Measurements from ENCODE around the gene ZBED4. TPM values are rescaled to one million over a fixed set of nuclear protein-coding genes. Genes with fewer than 3 reads are reported as not detected.

Gene ZBED4
- total RNA-seq, 1 experiment from 2014 or later = 21.6 TPM

DNA sequence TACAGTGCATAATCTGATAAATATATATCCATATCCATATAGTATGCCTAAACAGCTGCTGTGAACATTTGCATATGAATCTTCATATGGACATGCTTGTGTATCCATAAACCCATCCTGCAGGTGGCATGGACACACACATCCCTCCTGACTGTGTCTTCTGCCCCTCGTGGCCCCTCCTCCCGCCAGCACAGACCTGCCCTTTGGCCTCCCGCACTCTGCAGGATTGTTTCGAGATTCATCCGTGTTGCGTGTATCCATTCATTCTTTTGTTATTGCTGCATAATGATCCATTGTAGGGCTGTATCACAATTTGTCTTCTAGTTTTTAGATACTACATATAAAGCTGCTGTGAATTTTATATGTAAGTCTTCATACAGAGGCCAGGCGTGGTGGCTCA, 24.0 kb downstream of the ZBED4 start:
- no TSS peak for BruUV-seq (replicated peaks)
- H3K4me2 ChIP-seq (ENCODE audit: low read length) = no peak overlapping the region
- no peak overlapping the region for H3K9ac ChIP-seq (ENCODE audit: low read length)
- no peaks in the 10 kb centered on the region for H3K4me1 ChIP-seq (ENCODE audit: control insufficient read depth in 1 of 2, insufficient read depth in 2 of 2, low read length in 2 of 2)
- ChIA-PET RAD21 (ENCODE audit: low non-redundant PET in 1 of 2, low total read pairs in 2 of 2, uncharacterized antibody in 2 of 2, unreplicated experiment in 2 of 2) (no interaction called here), POLR2A (no interaction called here), CTCF (no interaction called here)
- H3K27ac ChIP-seq (ENCODE audit: low read depth, low read length) = no peak overlapping the region
- ATAC-seq = no peak
- no peaks in the 10 kb centered on the region; the same call in 1 of the 2 replicates for H4K20me1 ChIP-seq (ENCODE audit: insufficient read depth)
- H2AFZ ChIP-seq (ENCODE audit: low read depth, low read length, poor library complexity, severe bottlenecking) = no peak overlapping the region
- peaks cover 0 to 13% of the 10 kb centered on the region in 2 experiments; a peak in 2 of 4 replicates for H3K36me3 ChIP-seq (ENCODE audit: control insufficient read depth in 1 of 2, insufficient read depth in 2 of 2, low read length in 2 of 2)
- H3K9me2 ChIP-seq (ENCODE audit: insufficient read depth) = no peaks in the 10 kb centered on the region
- intact Hi-C loops (cut with micrococcal nuclease) = no loop called here
- H3K4me3 ChIP-seq (replicated peaks in 1 of 2; ENCODE audit: low read depth in 1 of 2, low read length in 2 of 2) = no peak overlapping the region
- no peak for TF ChIP-seq SIN3A (IDR thresholded peaks at IDR 0.05; ENCODE audit: low read depth)
- no peak for TF ChIP-seq FOSL1 (IDR thresholded peaks at IDR 0.05; ENCODE audit: low read depth)
- TF ChIP-seq SP1 (IDR thresholded peaks at IDR 0.05; ENCODE audit: low read depth) = no peak
- TF ChIP-seq SRF (IDR thresholded peaks at IDR 0.05; ENCODE audit: low read depth) = no peak
- TF ChIP-seq ZNF274 (IDR thresholded peaks at IDR 0.05; ENCODE audit: low read depth, low read length) = no peak
- no peak for TF ChIP-seq CEBPB (IDR thresholded peaks at IDR 0.05; ENCODE audit: low read depth)
- TF ChIP-seq, protein P1, sequence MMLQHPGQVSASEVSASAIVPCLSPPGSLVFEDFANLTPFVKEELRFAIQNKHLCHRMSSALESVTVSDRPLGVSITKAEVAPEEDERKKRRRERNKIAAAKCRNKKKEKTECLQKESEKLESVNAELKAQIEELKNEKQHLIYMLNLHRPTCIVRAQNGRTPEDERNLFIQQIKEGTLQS (IDR thresholded peaks at IDR 0.05) = no peak
- TF ChIP-seq TCF7L2 (IDR thresholded peaks at IDR 0.05; ENCODE audit: borderline replicate concordance, extremely low read depth, insufficient read depth, insufficient read length) = no peak
- no peak for TF ChIP-seq EZH2phosphoT487 (IDR thresholded peaks at IDR 0.05; ENCODE audit: borderline replicate concordance)
- H3K79me2 ChIP-seq (ENCODE audit: insufficient read depth, low read length) = peaks cover 85% of the 10 kb centered on the region
- no peaks in the 10 kb centered on the region for H3K9me3 ChIP-seq (ENCODE audit: control insufficient read depth in 1 of 2, insufficient read depth in 1 of 2, low read depth in 1 of 2, low read length in 2 of 2)
- no peaks in the 10 kb centered on the region for H3K27me3 ChIP-seq (ENCODE audit: insufficient read depth, low read length)
- no peak for DNase-seq (ENCODE audit: low read depth, low spot score)

DNA sequence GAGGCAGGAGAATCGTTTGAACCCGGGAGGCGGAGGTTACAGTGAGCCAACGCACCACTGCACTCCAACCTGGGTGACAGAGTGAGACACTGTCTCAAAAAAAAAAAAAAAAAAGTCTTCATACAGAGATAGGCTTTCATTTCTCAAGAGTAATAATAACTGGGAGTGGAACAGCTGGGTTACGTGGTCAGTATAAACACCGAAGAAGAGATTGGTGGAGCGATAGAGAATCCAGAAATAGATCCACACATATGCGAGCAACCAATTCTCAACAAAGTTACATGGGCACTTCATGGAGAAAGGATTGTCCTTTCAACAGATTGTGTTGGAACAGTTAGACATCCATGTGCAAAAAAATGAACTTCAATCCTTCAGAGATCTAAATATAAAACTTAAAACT, 24.6 kb downstream of the ZBED4 start:
- POLR2A ChIA-PET = no interaction called here
- Histone ChIP-seq H3K27ac (ENCODE audit: low read depth, low read length) (no peak overlapping the region), H4K20me1 (ENCODE audit: insufficient read depth) (no peaks in the 10 kb centered on the region; the same call in 1 of the 2 replicates), H3K4me2 (ENCODE audit: low read length) (no peak overlapping the region), H3K9me2 (ENCODE audit: insufficient read depth) (no peaks in the 10 kb centered on the region), H3K9ac (ENCODE audit: low read length) (no peak overlapping the region), H3K27me3 (ENCODE audit: insufficient read depth, low read length) (no peaks in the 10 kb centered on the region), H3K36me3 (ENCODE audit: control insufficient read depth in 1 of 2, insufficient read depth in 2 of 2, low read length in 2 of 2) (peaks cover 0 to 13% of the 10 kb centered on the region in 2 experiments; a peak in 3 of 4 replicates), H3K4me3 (replicated peaks in 1 of 2; ENCODE audit: low read depth in 1 of 2, low read length in 2 of 2) (no peak overlapping the region), H3K79me2 (ENCODE audit: insufficient read depth, low read length) (peaks cover 84% of the 10 kb centered on the region), H3K9me3 (ENCODE audit: control insufficient read depth in 1 of 2, insufficient read depth in 1 of 2, low read depth in 1 of 2, low read length in 2 of 2) (no peaks in the 10 kb centered on the region), H2AFZ (ENCODE audit: low read depth, low read length, poor library complexity, severe bottlenecking) (no peak overlapping the region), H3K4me1 (ENCODE audit: control insufficient read depth in 1 of 2, insufficient read depth in 2 of 2, low read length in 2 of 2) (no peaks in the 10 kb centered on the region)
- BruUV-seq (replicated peaks) = no TSS peak
- TF ChIP-seq, protein P1 (IDR thresholded peaks at IDR 0.05) = no peak
- TF ChIP-seq RAD21 (IDR thresholded peaks at IDR 0.05; ENCODE audit: low read depth) = no peak
- no peak for TF ChIP-seq JUND (IDR thresholded peaks at IDR 0.05)
- TF ChIP-seq CBX3 (IDR thresholded peaks at IDR 0.05; ENCODE audit: low read depth) = no peak
- TF ChIP-seq FOSL1 (IDR thresholded peaks at IDR 0.05; ENCODE audit: low read depth) = no peak
- no peak for TF ChIP-seq EZH2 (IDR thresholded peaks at IDR 0.05)
- TF ChIP-seq TCF7L2 (IDR thresholded peaks at IDR 0.05; ENCODE audit: borderline replicate concordance, extremely low read depth, insufficient read depth, insufficient read length) = no peak
- no peak for TF ChIP-seq POLR2A (IDR thresholded peaks at IDR 0.05; ENCODE audit: borderline replicate concordance, extremely low read depth, insufficient read depth, insufficient read length)
- no peak for TF ChIP-seq CEBPB (IDR thresholded peaks at IDR 0.05; ENCODE audit: low read depth)
- TF ChIP-seq ELF1 (IDR thresholded peaks at IDR 0.05; ENCODE audit: borderline replicate concordance, low read depth) = no peak
- ATAC-seq = no peak
- intact Hi-C loops (cut with micrococcal nuclease) = no loop called here
- RAD21 ChIA-PET (ENCODE audit: low non-redundant PET in 1 of 2, low total read pairs in 2 of 2, uncharacterized antibody in 2 of 2, unreplicated experiment in 2 of 2) = interaction anchor here in 1 of 2 experiments (0.6 kb wide), 1 partner anchor 152 kb away, joined by 3 read pairs; no protein-coding TSS in a partner anchor
- DNase-seq (ENCODE audit: low read depth, low spot score) = no peak
- CTCF ChIA-PET = no interaction called here
